GM18907 (cell line): ENCODE measurements around the gene ARFGAP1.
"Not testable (repeated sequence)": the region's sequence is repeated elsewhere in the genome, so short reads cannot be mapped to it uniquely, and the experiment has no call there.

ENCODE experiments used
- ATAC-seq: cut with Tn5 transposase; IDR thresholded peaks from one replicate; pipeline ENCODE4 v1.9.1; 2021; ENCODE audit warnings: mild to moderate bottlenecking, moderate library complexity; ENCODE audit not compliant: unreplicated experiment

ARFGAP1 gene

GRCh38 chr20:63330940-63331339, 58.3 kb downstream of the ARFGAP1 start:
- ATAC-seq, result no peak

GRCh38 chr20:63331741-63332400, 59.3 kb downstream of the ARFGAP1 start:
- no peak for ATAC-seq

- no peak for ATAC-seq
Observed at GRCh38 chr20:63332488-63333240, 60.1 kb downstream of the ARFGAP1 start.

- ATAC-seq, result no peak
Observed at GRCh38 chr20:63333241-63333836, 60.7 kb downstream of the ARFGAP1 start.

- ATAC-seq, result no peak
Observed at GRCh38 chr20:63334356-63334755, 61.7 kb downstream of the ARFGAP1 start.

- not testable (repeated sequence) for ATAC-seq
Observed at GRCh38 chr20:63335060-63335459, 62.4 kb downstream of the ARFGAP1 start.

- no peak for ATAC-seq
Observed at GRCh38 chr20:63335711-63336110, 63.1 kb downstream of the ARFGAP1 start.

GRCh38 chr20:63336232-63336752, 63.7 kb downstream of the ARFGAP1 start:
- no peak for ATAC-seq

- ATAC-seq, result no peak
Observed at GRCh38 chr20:63337786-63338420, 65.3 kb downstream of the ARFGAP1 start.
